HEK293 (cell line): ENCODE data around the gene BID.

Experiments
- CTCF ChIA-PET: fragments of 350-600 bp; formaldehyde crosslinking; extraction: SDS; loops from one replicate; lab custom pipeline; 2021; ENCODE audit warnings: antibody characterized with exemption; lab: Yijun Ruan, JAX
- POLR2A ChIA-PET: fragments of 300-600 bp; formaldehyde crosslinking; extraction: SDS; loops from one replicate; lab custom pipeline; 2020; ENCODE audit warnings: antibody characterized with exemption, inconsistent platforms; lab: Yijun Ruan, JAX
- H3K27ac ChIP-seq: fragments of 200-500 bp; sonication (Bioruptor generic); 2 replicates; pipeline ENCODE4 v1.5.1; 2014; ENCODE audit warnings: low read depth, low read length, control low read depth, inconsistent platforms; ENCODE audit errors: extremely low read depth
- H3K36me3 ChIP-seq, 2 experiments: fragments of 200-500 bp in 1 of 2; sonication (Bioruptor generic) in 1 of 2; 1 replicate in 1 of 2; 2 replicates in 1 of 2; pipeline ENCODE4 v1.5.1; 2014 to 2017; ENCODE audit warnings: inconsistent platforms in 2 of 2, low read length in 2 of 2; ENCODE audit not compliant: control insufficient read depth in 2 of 2, insufficient read depth in 1 of 2
- H3K4me1 ChIP-seq: fragments of 200-500 bp; sonication (Bioruptor generic); 2 replicates; pipeline ENCODE4 v1.5.1; 2014; ENCODE audit warnings: mild to moderate bottlenecking, low read length, inconsistent platforms; ENCODE audit not compliant: control insufficient read depth, insufficient read depth
- H3K4me3 ChIP-seq: 2 replicates; pipeline ENCODE4 v1.5.1; 2011; ENCODE audit warnings: low read depth, mild to moderate bottlenecking, control low read depth, low read length, moderate library complexity
- H3K9me3 ChIP-seq: fragments of 200-500 bp; sonication (Bioruptor generic); 2 replicates; pipeline ENCODE4 v1.5.1; 2014; ENCODE audit warnings: low read depth, low read length, inconsistent platforms; ENCODE audit not compliant: control insufficient read depth, insufficient read depth
- GLIS1 ChIP-seq: fragments of 450-650 bp; formaldehyde crosslinking; IDR thresholded peaks from 2 replicates; pipeline ENCODE4 v1.5.1; 2016; ENCODE audit warnings: missing biosample characterization, missing genetic modification characterization
- KLF1 ChIP-seq: fragments of 450-650 bp; formaldehyde crosslinking; IDR thresholded peaks from 2 replicates; pipeline ENCODE4 v1.5.1; 2016; ENCODE audit warnings: missing biosample characterization, missing genetic modification characterization
- KLF8 ChIP-seq: fragments of 450-650 bp; formaldehyde crosslinking; IDR thresholded peaks from 2 replicates; pipeline ENCODE4 v1.5.1; 2016; ENCODE audit warnings: missing biosample characterization, missing genetic modification characterization
- SP2 ChIP-seq: fragments of 450-650 bp; formaldehyde crosslinking; IDR thresholded peaks from 2 replicates; pipeline ENCODE4 v1.5.1; 2016; ENCODE audit warnings: missing biosample characterization, missing genetic modification characterization
- ZBTB1 ChIP-seq: fragments of 450-650 bp; formaldehyde crosslinking; IDR thresholded peaks from 2 replicates; pipeline ENCODE4 v1.5.1; 2016; ENCODE audit warnings: missing biosample characterization, missing genetic modification characterization
- ZBTB17 ChIP-seq: fragments of 450-650 bp; formaldehyde crosslinking; IDR thresholded peaks from 2 replicates; pipeline ENCODE4 v1.5.1; 2016; ENCODE audit warnings: missing biosample characterization, missing genetic modification characterization
- ZNF155 ChIP-seq: fragments of 450-650 bp; formaldehyde crosslinking; IDR thresholded peaks from 2 replicates; pipeline ENCODE4 v1.5.1; 2016; ENCODE audit warnings: missing biosample characterization, missing genetic modification characterization
- ZNF335 ChIP-seq: fragments of 450-650 bp; formaldehyde crosslinking; conservative IDR thresholded peaks from 2 replicates; pipeline ENCODE4 v1.5.1; 2016; ENCODE audit warnings: missing biosample characterization, missing genetic modification characterization
- ZNF350 ChIP-seq: fragments of 450-650 bp; formaldehyde crosslinking; IDR thresholded peaks from 2 replicates; pipeline ENCODE4 v1.5.0; 2017; ENCODE audit warnings: missing biosample characterization, mild to moderate bottlenecking, missing genetic modification characterization
- ZNF37A ChIP-seq: fragments of 450-650 bp; IDR thresholded peaks from 2 replicates; pipeline ENCODE4 v1.5.1; 2018; ENCODE audit warnings: missing biosample characterization, missing genetic modification characterization
- ZNF530 ChIP-seq: fragments of 450-650 bp; formaldehyde crosslinking; IDR thresholded peaks from 2 replicates; pipeline ENCODE4 v1.5.1; 2016; ENCODE audit warnings: low read depth, missing biosample characterization, missing genetic modification characterization
- ZNF560 ChIP-seq: fragments of 450-650 bp; formaldehyde crosslinking; IDR thresholded peaks from 2 replicates; pipeline ENCODE4 v1.5.1; 2017; ENCODE audit warnings: missing biosample characterization, missing genetic modification characterization, borderline replicate concordance
- ZNF623 ChIP-seq: fragments of 450-650 bp; formaldehyde crosslinking; IDR thresholded peaks from 2 replicates; pipeline ENCODE4 v1.5.1; 2016; ENCODE audit warnings: missing biosample characterization, missing genetic modification characterization
- ZNF747 ChIP-seq: fragments of 450-650 bp; formaldehyde crosslinking; IDR thresholded peaks from 2 replicates; pipeline ENCODE4 v1.5.1; 2016; ENCODE audit warnings: missing biosample characterization, missing genetic modification characterization
- ZNF76 ChIP-seq: fragments of 450-650 bp; formaldehyde crosslinking; IDR thresholded peaks from 2 replicates; pipeline ENCODE4; 2016; ENCODE audit warnings: low read depth, missing biosample characterization, missing genetic modification characterization, borderline replicate concordance
- ZNF791 ChIP-seq: fragments of 450-650 bp; formaldehyde crosslinking; IDR thresholded peaks from 2 replicates; pipeline ENCODE4 v1.5.1; 2016; ENCODE audit warnings: missing biosample characterization, missing genetic modification characterization
- ZNF843 ChIP-seq: fragments of 450-650 bp; formaldehyde crosslinking; IDR thresholded peaks from 2 replicates; pipeline ENCODE4 v1.5.1; 2016; ENCODE audit warnings: missing biosample characterization, missing genetic modification characterization
- TF ChIP-seq, protein P1 (sequence below): fragments of 450-650 bp; formaldehyde crosslinking; IDR thresholded peaks from 2 replicates; pipeline ENCODE4 v1.5.1; 2016; ENCODE audit warnings: missing biosample characterization, missing genetic modification characterization
- TF ChIP-seq, protein P2 (sequence below): fragments of 450-650 bp; formaldehyde crosslinking; IDR thresholded peaks from 2 replicates; pipeline ENCODE4 v1.5.1; 2016; ENCODE audit warnings: missing biosample characterization, missing genetic modification characterization, borderline replicate concordance
- TF ChIP-seq, protein P3 (sequence below): fragments of 450-650 bp; formaldehyde crosslinking; IDR thresholded peaks from 2 replicates; pipeline ENCODE4 v1.5.1; 2016; ENCODE audit warnings: missing biosample characterization, missing genetic modification characterization
- TF ChIP-seq, protein P4 (sequence below): IDR thresholded peaks from 2 replicates; pipeline ENCODE4 v1.6.1; 2011; ENCODE audit warnings: mild to moderate bottlenecking, low read depth, low read length, borderline replicate concordance
- TF ChIP-seq, protein P5 (sequence below): fragments of 450-650 bp; formaldehyde crosslinking; IDR thresholded peaks from 2 replicates; pipeline ENCODE4 v1.5.1; 2017; ENCODE audit warnings: missing biosample characterization, missing genetic modification characterization

The BID gene

DNA sequence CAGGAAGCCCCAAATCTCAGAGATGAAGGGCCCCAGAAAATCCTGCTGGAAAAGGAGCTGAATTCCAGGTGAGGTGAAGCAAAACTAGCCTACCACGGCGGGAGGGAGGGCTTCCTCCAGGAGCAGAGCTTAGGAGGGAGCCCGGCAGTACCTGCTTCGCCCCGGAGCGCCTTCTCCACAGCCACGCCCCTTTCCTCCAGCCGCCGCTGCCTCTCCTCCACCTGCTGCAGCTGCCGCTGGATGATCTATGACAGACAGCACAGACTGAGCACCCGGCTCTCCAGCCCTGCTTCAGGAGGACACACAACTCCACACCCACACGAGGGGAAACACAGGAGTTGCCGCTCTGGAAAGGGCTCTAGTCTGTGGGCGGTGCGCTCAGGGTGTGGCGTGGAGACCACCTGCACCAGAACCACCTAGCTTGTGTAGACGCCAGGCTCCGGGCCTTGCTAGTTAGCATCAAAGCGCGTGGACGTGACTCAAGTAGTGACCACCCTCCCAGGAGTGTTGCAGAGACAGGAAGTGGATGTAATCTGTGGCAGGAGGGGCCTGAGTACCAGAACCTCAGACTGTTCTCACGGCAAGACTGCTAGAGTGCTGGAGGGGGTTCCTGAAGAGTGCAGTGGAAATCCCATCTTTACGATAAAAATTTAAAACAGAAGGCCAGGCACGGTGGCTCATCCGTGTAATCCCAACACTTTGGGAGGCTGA, 34.6 kb upstream of the BID start (continued):
- no peak for TF ChIP-seq ZNF76 (tag by site-specific recombination)
- TF ChIP-seq, all 188 proteins: peak for 0

DNA sequence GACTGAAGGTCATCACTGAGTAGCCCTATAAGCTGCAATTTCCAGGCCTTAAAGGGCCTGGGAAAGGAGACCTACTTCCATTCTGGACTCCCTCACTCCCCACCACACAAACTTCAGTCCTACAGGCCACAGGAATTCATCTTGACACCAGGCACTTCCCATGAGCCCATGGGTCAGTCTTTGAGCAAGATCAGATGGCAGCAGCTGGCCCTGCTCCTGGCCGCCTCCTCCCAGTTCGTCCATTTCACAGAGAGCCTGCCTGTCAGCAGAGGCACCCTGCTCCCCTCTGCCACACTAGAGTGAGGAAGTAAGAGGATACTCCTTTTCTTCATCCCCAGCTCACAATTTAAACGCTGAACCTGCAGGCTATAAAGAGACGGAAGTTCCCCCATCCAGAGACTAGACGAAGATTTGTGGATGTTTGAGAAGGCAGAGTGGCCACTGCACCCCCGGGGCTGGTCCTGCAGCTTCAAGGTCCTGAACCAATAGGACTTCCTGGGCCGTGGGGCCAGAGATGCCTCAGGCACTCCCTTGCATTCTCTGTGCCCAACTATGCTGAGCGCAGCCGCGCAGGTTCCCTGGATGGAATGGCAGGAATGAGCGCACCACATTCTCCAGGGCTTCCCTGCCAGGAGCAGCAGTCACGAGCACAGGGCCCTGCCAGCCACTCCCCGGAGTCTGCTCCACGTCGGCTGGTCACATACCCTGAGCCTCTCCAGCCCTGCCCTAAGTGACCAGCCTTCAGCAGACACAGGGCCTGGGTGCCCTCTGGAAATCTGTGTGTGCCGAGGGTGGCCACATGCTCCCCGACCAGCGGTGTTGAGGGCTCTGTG, 33.5 kb upstream of the BID start:
- Histone ChIP-seq H3K27ac (no peak overlapping the region), H3K36me3 (peaks cover 7 to 68% of the 10 kb centered on the region in 2 experiments), H3K9me3 (no peaks in the 10 kb centered on the region), H3K4me3 (no peak overlapping the region)
- CTCF ChIA-PET, result no interaction called here
- TF ChIP-seq ZNF623 (no peak), ZNF155 (tag by site-specific recombination) (no peak), ZNF747 (tag by site-specific recombination) (no peak), ZNF350 (no peak), ZNF843 (tag by site-specific recombination) (no peak), ZBTB17 (tag by site-specific recombination) (no peak), KLF8 (tag by site-specific recombination) (no peak)
- TF ChIP-seq, protein P1, sequence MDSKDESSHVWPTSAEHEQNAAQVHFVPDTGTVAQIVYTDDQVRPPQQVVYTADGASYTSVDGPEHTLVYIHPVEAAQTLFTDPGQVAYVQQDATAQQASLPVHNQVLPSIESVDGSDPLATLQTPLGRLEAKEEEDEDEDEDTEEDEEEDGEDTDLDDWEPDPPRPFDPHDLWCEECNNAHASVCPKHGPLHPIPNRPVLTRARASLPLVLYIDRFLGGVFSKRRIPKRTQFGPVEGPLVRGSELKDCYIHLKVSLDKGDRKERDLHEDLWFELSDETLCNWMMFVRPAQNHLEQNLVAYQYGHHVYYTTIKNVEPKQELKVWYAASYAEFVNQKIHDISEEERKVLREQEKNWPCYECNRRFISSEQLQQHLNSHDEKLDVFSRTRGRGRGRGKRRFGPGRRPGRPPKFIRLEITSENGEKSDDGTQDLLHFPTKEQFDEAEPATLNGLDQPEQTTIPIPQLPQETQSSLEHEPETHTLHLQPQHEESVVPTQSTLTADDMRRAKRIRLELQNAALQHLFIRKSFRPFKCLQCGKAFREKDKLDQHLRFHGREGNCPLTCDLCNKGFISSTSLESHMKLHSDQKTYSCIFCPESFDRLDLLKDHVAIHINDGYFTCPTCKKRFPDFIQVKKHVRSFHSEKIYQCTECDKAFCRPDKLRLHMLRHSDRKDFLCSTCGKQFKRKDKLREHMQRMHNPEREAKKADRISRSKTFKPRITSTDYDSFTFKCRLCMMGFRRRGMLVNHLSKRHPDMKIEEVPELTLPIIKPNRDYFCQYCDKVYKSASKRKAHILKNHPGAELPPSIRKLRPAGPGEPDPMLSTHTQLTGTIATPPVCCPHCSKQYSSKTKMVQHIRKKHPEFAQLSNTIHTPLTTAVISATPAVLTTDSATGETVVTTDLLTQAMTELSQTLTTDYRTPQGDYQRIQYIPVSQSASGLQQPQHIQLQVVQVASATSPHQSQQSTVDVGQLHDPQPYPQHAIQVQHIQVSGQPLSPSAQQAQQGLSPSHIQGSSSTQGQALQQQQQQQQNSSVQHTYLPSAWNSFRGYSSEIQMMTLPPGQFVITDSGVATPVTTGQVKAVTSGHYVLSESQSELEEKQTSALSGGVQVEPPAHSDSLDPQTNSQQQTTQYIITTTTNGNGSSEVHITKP, result no peak
- TF ChIP-seq, protein P2, sequence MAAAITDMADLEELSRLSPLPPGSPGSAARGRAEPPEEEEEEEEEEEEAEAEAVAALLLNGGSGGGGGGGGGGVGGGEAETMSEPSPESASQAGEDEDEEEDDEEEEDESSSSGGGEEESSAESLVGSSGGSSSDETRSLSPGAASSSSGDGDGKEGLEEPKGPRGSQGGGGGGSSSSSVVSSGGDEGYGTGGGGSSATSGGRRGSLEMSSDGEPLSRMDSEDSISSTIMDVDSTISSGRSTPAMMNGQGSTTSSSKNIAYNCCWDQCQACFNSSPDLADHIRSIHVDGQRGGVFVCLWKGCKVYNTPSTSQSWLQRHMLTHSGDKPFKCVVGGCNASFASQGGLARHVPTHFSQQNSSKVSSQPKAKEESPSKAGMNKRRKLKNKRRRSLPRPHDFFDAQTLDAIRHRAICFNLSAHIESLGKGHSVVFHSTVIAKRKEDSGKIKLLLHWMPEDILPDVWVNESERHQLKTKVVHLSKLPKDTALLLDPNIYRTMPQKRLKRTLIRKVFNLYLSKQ (tag by site-specific recombination), result no peak
- TF ChIP-seq, protein P3, sequence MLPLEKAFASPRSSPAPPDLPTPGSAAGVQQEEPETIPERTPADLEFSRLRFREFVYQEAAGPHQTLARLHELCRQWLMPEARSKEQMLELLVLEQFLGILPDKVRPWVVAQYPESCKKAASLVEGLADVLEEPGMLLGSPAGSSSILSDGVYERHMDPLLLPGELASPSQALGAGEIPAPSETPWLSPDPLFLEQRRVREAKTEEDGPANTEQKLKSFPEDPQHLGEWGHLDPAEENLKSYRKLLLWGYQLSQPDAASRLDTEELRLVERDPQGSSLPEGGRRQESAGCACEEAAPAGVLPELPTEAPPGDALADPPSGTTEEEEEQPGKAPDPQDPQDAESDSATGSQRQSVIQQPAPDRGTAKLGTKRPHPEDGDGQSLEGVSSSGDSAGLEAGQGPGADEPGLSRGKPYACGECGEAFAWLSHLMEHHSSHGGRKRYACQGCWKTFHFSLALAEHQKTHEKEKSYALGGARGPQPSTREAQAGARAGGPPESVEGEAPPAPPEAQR (tag by site-specific recombination), result no peak
- TF ChIP-seq, all 188 proteins: peak for 0
- H3K4me1 ChIP-seq, result no peaks in the 10 kb centered on the region
- POLR2A ChIA-PET, result no interaction called here

DNA sequence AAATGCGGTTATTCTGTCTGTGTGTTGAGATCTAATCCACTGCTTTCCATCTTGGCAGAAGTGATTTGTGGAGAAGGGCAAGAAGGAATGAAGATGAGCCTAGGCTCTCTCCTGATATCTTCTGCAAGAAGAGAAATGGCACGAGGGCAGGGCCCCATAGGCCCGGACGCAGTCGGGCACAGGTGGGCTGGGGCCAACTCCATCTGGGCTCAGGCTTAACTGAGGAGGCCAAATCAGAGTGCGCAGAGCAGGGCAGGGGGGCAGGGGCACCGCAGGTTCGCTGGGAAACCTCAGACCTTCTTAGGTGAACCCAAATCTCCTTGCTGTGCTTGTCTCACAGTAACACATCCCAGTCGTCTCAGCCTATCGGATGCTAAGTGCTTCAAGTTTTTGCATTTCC, 32.8 kb upstream of the BID start:
- ChIA-PET CTCF (no interaction called here), POLR2A (no interaction called here)
- peaks cover 7 to 62% of the 10 kb centered on the region in 2 experiments for H3K36me3 ChIP-seq
- H3K27ac ChIP-seq, result no peak overlapping the region
- no peaks in the 10 kb centered on the region for H3K9me3 ChIP-seq
- no peak overlapping the region for H3K4me3 ChIP-seq
- H3K4me1 ChIP-seq, result no peaks in the 10 kb centered on the region
- TF ChIP-seq KLF1 (tag by site-specific recombination), result no peak
- TF ChIP-seq ZNF530 (tag by site-specific recombination), result no peak
- TF ChIP-seq, protein P4, sequence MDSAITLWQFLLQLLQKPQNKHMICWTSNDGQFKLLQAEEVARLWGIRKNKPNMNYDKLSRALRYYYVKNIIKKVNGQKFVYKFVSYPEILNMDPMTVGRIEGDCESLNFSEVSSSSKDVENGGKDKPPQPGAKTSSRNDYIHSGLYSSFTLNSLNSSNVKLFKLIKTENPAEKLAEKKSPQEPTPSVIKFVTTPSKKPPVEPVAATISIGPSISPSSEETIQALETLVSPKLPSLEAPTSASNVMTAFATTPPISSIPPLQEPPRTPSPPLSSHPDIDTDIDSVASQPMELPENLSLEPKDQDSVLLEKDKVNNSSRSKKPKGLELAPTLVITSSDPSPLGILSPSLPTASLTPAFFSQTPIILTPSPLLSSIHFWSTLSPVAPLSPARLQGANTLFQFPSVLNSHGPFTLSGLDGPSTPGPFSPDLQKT, result no peak
- TF ChIP-seq GLIS1 (tag by site-specific recombination), result no peak
- TF ChIP-seq ZNF335 (tag by site-specific recombination), result no peak
- no peak for TF ChIP-seq ZNF791 (tag by site-specific recombination)
- no peak for TF ChIP-seq ZBTB1 (tag by site-specific recombination)
- TF ChIP-seq ZNF560 (tag by site-specific recombination), result no peak
- TF ChIP-seq, protein P5, sequence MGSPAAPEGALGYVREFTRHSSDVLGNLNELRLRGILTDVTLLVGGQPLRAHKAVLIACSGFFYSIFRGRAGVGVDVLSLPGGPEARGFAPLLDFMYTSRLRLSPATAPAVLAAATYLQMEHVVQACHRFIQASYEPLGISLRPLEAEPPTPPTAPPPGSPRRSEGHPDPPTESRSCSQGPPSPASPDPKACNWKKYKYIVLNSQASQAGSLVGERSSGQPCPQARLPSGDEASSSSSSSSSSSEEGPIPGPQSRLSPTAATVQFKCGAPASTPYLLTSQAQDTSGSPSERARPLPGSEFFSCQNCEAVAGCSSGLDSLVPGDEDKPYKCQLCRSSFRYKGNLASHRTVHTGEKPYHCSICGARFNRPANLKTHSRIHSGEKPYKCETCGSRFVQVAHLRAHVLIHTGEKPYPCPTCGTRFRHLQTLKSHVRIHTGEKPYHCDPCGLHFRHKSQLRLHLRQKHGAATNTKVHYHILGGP (tag by site-specific recombination), result no peak
- TF ChIP-seq SP2 (tag by site-specific recombination), result no peak
- TF ChIP-seq ZNF37A (tag by site-specific recombination), result no peak
- TF ChIP-seq ZNF76 (tag by site-specific recombination), result no peak
